HFFc6 (cell line): ENCODE measurements around the gene SLC2A4RG. TPM values are rescaled to one million over a fixed set of nuclear protein-coding genes. Genes with fewer than 3 reads are reported as not detected.

Experiments
- DNase-seq: peaks from one replicate; pipeline ENCODE4 v3.0.0-alpha.2; 2018
- H3K27ac Mint-ChIP-seq: 2 replicates; pipeline ENCODE4 v1.8.0; 2020; ENCODE audit warnings: mild to moderate bottlenecking, mixed read lengths
- H3K27me3 Mint-ChIP-seq: 2 replicates; pipeline ENCODE4 v1.8.0; 2021; ENCODE audit warnings: mild to moderate bottlenecking, moderate library complexity, mixed read lengths; ENCODE audit not compliant: insufficient read depth
- H3K36me3 Mint-ChIP-seq: 2 replicates; pipeline ENCODE4 v1.8.0; 2021; ENCODE audit warnings: low read depth, mixed read lengths
- H3K4me1 Mint-ChIP-seq: 2 replicates; pipeline ENCODE4 v1.8.0; 2020; ENCODE audit warnings: low read depth, mixed read lengths
- H3K4me3 Mint-ChIP-seq: 2 replicates; pipeline ENCODE4 v1.8.0; 2020; ENCODE audit warnings: mild to moderate bottlenecking, moderate library complexity, mixed read lengths
- H3K9me3 Mint-ChIP-seq: 2 replicates; pipeline ENCODE4 v1.8.0; 2020; ENCODE audit warnings: mild to moderate bottlenecking, mixed read lengths
- CTCF ChIP-seq: fragments of 200-600 bp; sonication (generic); IDR thresholded peaks from 2 replicates; pipeline ENCODE4 v1.5.0; 2021; ENCODE audit warnings: antibody characterized with exemption, mild to moderate bottlenecking
- total RNA-seq, 6 experiments: library from RNA; stranded (reverse); fragmentation: NEBNext Ultra II Directional; extraction: Animal tissue kit (Norgen Biotek cat#: 25700); gene quantifications; 2 replicates in 1 of 6; 3 replicates in 5 of 6; pipeline ENCODE4 v1.2.3, GENCODE V29; 2021

SLC2A4RG gene
- total RNA-seq, 6 experiments from 2014 or later, result 89.6 to 122 (median 102) TPM

DNA sequence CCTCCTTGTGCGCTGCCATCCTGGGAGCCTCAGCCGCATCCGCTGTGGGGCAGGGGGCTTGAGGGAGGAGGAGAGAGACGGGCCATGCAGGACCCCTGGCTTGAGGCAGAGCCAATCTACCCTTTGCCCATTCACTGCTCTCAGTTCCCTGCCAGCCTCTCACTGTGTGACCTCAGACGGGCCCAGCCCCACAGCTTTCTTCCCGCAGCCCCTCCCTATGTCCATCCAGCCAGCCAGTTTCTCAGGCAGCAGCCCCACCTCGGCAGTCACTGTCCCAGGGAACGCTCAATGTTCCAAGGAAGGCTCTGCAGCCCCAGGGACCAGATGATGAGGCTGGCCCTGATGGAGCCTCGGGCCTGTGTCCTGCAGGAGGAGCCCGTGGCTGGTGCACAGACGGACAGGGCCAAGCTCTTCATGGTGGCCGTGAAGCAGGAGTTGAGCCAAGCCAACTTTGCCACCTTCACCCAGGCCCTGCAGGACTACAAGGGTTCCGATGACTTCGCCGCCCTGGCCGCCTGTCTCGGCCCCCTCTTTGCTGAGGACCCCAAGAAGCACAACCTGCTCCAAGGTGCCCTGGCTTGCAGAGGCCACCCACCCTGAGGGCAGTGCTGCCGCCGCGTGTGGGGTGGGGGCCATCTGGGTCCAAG lies 47.0 kb upstream of the SLC2A4RG start:
- Mint-ChIP-seq H3K36me3 (no peaks in the 10 kb centered on the region; the same call in 1 of the 2 replicates), H3K9me3 (no peaks in the 10 kb centered on the region), H3K27me3 (peaks cover 41% of the 10 kb centered on the region), H3K4me3 (no peak overlapping the region), H3K4me1 (no peaks in the 10 kb centered on the region), H3K27ac (peak overlapping the region; percentile 66)
- peak; percentile 20 for DNase-seq
- TF ChIP-seq CTCF, result peak; percentile 18; the same call in 1 of the 2 replicates

- no peak overlapping the region for H3K27ac Mint-ChIP-seq
- H3K36me3 Mint-ChIP-seq, result no peaks in the 10 kb centered on the region; the same call in 1 of the 2 replicates
- H3K9me3 Mint-ChIP-seq, result no peaks in the 10 kb centered on the region
- no peaks in the 10 kb centered on the region for H3K4me1 Mint-ChIP-seq
- TF ChIP-seq CTCF, result no peak
- no peak for DNase-seq
- no peak overlapping the region for H3K4me3 Mint-ChIP-seq
- peaks cover 38% of the 10 kb centered on the region for H3K27me3 Mint-ChIP-seq
Measured at GRCh38 chr20:63693083-63693732, 46.4 kb upstream of the SLC2A4RG start.

DNA sequence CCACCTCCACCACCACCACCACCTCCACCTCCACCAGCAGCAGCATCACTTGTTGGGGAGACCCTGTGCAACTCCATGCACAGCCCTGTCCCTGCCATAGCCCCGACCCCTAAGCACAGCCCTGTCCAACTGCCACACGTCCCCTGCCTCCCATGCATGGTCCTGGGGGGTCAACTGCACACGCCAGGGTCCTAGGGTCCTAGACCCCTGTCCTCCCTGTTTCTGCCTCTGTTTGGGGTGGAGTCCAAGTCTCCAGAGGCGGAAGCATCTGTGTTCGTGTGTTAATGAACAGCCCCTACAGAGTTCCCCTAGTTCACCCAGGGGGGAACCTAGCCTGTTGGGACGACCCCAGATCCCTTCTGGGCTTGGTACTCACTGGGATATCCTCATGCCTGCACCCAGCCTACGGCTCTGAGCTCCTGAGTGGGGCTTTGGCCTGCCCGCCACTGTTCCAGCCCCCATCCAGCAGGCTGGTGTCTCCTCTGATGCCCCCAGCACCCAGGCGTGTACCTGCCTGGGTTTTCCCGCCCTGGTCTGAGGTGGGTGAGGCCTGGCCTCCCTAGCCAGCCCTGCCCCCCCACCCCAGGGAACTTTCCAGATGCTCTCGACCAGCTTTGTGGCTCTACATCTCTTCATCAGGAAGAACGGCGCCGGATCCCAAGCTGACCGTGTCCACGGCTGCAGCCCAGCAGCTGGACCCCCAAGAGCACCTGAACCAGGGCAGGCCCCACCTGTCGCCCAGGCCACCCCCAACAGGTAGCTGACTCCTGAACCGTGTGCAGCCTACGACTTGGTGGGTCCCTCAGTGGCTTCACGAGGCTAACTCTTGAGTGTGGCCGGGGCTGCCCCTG lies 45.6 kb upstream of the SLC2A4RG start:
- no peak for DNase-seq
- H3K4me1 Mint-ChIP-seq, result peaks cover 4% of the 10 kb centered on the region; the same call in 1 of the 2 replicates
- TF ChIP-seq CTCF, result no peak
- H3K9me3 Mint-ChIP-seq, result no peaks in the 10 kb centered on the region
- no peaks in the 10 kb centered on the region; the same call in 1 of the 2 replicates for H3K36me3 Mint-ChIP-seq
- no peak overlapping the region for H3K4me3 Mint-ChIP-seq
- H3K27ac Mint-ChIP-seq, result peak overlapping the region; percentile 53
- peaks cover 41% of the 10 kb centered on the region for H3K27me3 Mint-ChIP-seq

DNA sequence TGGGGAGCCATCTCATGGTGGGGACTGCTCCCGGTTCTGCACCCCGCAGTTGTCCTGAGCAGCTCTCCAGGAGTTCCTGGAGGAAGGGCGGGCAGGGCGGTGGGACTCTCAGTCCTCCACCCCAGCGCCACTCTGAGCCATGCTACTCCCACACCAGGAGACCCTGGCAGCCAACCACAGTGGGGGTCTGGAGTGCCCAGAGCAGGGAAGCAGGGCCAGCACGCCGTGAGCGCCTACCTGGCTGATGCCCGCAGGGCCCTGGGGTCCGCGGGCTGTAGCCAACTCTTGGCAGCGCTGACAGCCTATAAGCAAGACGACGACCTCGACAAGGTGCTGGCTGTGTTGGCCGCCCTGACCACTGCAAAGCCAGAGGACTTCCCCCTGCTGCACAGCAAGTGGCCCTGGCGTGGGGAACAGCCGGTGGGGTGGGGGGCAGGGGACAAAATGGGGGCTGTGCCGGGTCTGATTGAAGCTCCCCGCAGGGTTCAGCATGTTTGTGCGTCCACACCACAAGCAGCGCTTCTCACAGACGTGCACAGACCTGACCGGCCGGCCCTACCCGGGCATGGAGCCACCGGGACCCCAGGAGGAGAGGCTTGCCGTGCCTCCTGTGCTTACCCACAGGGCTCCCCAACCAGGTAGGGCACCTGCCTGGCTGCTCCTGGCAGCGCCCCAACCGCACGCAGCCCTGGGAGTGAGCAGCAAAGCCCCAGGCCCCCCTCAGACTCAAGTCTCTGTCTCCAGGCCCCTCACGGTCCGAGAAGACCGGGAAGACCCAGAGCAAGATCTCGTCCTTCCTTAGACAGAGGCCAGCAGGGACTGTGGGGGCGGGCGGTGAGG lies 44.8 kb upstream of the SLC2A4RG start:
- H3K4me1 Mint-ChIP-seq, result peaks cover 10% of the 10 kb centered on the region; the same call in 1 of the 2 replicates
- no peak overlapping the region for H3K4me3 Mint-ChIP-seq
- no peak overlapping the region for H3K27ac Mint-ChIP-seq
- DNase-seq, result no peak
- no peak for TF ChIP-seq CTCF
- peaks cover 46% of the 10 kb centered on the region for H3K27me3 Mint-ChIP-seq
- H3K9me3 Mint-ChIP-seq, result no peaks in the 10 kb centered on the region
- H3K36me3 Mint-ChIP-seq, result no peaks in the 10 kb centered on the region; the same call in 1 of the 2 replicates
